OCI-LY1 (cell line): ENCODE results near the gene ASIC4.

Experiments
- H2AFZ ChIP-seq: fragments of 200-600 bp; sonication (generic), shearing (Covaris generic); 2 replicates; pipeline ENCODE4 v1.6.0; 2014; ENCODE audit warnings: antibody characterized with exemption, mild to moderate bottlenecking, low read length
- H3F3A ChIP-seq: fragments of 200-600 bp; sonication (generic), shearing (Covaris generic); 2 replicates; pipeline ENCODE4 v1.6.0; 2014; ENCODE audit warnings: mild to moderate bottlenecking, antibody characterized with exemption, low read length, moderate library complexity; ENCODE audit not compliant: insufficient read depth
- H3K27ac ChIP-seq: fragments of 200-600 bp; sonication (generic); 2 replicates; pipeline ENCODE4 v1.5.1; 2014; ENCODE audit warnings: low read length, mixed run types, mild to moderate bottlenecking, low read depth; ENCODE audit not compliant: poor library complexity, severe bottlenecking
- H3K27me3 ChIP-seq: fragments of 200-600 bp; sonication (generic); 2 replicates; pipeline ENCODE4 v1.6.0; 2014; ENCODE audit warnings: antibody characterized with exemption, mild to moderate bottlenecking, low read length, moderate library complexity; ENCODE audit not compliant: insufficient read depth
- H3K36me3 ChIP-seq: fragments of 200-600 bp; sonication (generic); 2 replicates; pipeline ENCODE4 v1.6.1; 2014; ENCODE audit warnings: mild to moderate bottlenecking, antibody characterized with exemption, low read length, moderate library complexity, mixed read lengths; ENCODE audit not compliant: insufficient read depth
- H3K4me1 ChIP-seq: fragments of 200-600 bp; sonication (generic); 2 replicates; pipeline ENCODE4 v1.5.1; 2014; ENCODE audit warnings: mild to moderate bottlenecking, low read length, moderate library complexity; ENCODE audit not compliant: insufficient read depth, severe bottlenecking
- H3K4me2 ChIP-seq: fragments of 200-600 bp; sonication (generic), shearing (Covaris generic); 2 replicates; pipeline ENCODE4 v1.6.1; 2014; ENCODE audit warnings: low read length
- H3K4me3 ChIP-seq: fragments of 200-600 bp; sonication (generic); 2 replicates; pipeline ENCODE4 v1.5.1; 2014; ENCODE audit warnings: low read length, low read depth, mild to moderate bottlenecking, mixed read lengths; ENCODE audit not compliant: poor library complexity, severe bottlenecking
- H3K79me2 ChIP-seq: fragments of 200-600 bp; shearing (Covaris generic); 2 replicates; pipeline ENCODE4 v1.6.1; 2016; ENCODE audit warnings: mixed run types, low read length, mixed read lengths; ENCODE audit not compliant: insufficient read depth
- H3K9ac ChIP-seq: fragments of 200-600 bp; sonication (generic), shearing (Covaris generic); 2 replicates; pipeline ENCODE4 v1.6.1; 2014; ENCODE audit warnings: mild to moderate bottlenecking, low read length, mixed read lengths
- H3K9me2 ChIP-seq: fragments of 200-600 bp; sonication (generic), shearing (Covaris generic); 2 replicates; pipeline ENCODE4 v1.6.1; 2014; ENCODE audit warnings: low read depth, mild to moderate bottlenecking, low read length, mixed read lengths
- H3K9me3 ChIP-seq: fragments of 200-600 bp; shearing (Covaris generic); 2 replicates; pipeline ENCODE4 v1.6.1; 2014; ENCODE audit warnings: low read length, mixed read lengths
- H4K20me1 ChIP-seq: fragments of 200-600 bp; sonication (generic), shearing (Covaris generic); 2 replicates; pipeline ENCODE4 v1.6.0; 2016; ENCODE audit warnings: mild to moderate bottlenecking, low read length; ENCODE audit not compliant: insufficient read depth
- EZH2 ChIP-seq: fragments of 200-600 bp; sonication (generic), shearing (Covaris generic); IDR thresholded peaks from 2 replicates; pipeline ENCODE4 v1.8.0; 2017; ENCODE audit warnings: borderline replicate concordance, mixed run types, mild to moderate bottlenecking, antibody characterized with exemption, low read length, moderate library complexity, mixed read lengths
- TF ChIP-seq, protein P1 (sequence below): fragments of 200-600 bp; sonication (generic), shearing (Covaris generic); IDR thresholded peaks from 2 replicates; pipeline ENCODE4 v1.5.1; 2017; ENCODE audit warnings: mild to moderate bottlenecking, antibody characterized with exemption, low read length, moderate library complexity, mixed read lengths

Gene ASIC4

DNA sequence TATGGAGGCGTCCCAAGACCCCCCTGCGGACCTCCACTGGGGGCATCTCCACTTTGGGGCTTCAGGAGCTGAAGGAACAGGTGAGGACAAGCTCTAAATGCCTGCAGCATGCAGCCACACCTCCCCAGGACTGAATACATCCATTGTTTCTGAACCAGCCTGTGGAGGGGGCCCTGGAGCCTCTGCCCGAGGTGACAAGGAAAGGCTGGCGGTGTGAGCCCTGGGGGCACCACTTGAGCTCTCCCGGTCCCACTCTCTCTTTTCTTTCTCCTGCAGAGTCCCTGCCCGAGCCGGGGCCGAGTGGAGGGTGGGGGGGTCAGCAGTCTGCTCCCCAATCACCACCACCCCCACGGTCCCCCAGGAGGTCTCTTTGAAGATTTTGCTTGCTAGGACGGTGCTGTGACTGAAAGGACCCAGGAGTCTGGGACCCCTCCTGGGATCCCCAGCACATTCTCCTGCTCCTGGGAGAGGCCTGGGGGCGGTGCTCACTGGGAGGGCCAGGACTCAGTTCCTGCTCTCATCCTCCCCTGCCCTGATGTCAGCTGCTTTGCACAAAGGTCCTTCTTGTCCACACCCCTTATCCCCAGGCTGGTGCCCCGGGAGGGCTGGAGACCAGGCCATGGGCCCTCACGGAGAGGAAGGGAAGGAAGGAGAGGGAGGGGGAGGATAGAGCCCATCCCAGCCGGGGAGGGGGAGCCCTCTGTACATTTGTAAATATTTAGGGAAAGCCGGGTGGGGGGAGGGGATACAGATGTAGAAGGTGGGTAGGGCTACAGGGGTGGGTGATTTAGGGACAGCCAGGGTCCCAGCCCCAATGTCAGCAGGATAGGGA, 23.6 kb downstream of the ASIC4 start:
- no peak overlapping the region for H2AFZ ChIP-seq
- no peak overlapping the region for H3K27ac ChIP-seq
- H3F3A ChIP-seq: no peaks in the 10 kb centered on the region
- no peak overlapping the region for H3K4me3 ChIP-seq
- H3K36me3 ChIP-seq: peaks cover 11% of the 10 kb centered on the region; the same call in 1 of the 2 replicates
- H4K20me1 ChIP-seq: no peaks in the 10 kb centered on the region
- no peak overlapping the region for H3K4me2 ChIP-seq
- no peaks in the 10 kb centered on the region for H3K9me3 ChIP-seq
- no peak for TF ChIP-seq EZH2
- TF ChIP-seq, protein P1, sequence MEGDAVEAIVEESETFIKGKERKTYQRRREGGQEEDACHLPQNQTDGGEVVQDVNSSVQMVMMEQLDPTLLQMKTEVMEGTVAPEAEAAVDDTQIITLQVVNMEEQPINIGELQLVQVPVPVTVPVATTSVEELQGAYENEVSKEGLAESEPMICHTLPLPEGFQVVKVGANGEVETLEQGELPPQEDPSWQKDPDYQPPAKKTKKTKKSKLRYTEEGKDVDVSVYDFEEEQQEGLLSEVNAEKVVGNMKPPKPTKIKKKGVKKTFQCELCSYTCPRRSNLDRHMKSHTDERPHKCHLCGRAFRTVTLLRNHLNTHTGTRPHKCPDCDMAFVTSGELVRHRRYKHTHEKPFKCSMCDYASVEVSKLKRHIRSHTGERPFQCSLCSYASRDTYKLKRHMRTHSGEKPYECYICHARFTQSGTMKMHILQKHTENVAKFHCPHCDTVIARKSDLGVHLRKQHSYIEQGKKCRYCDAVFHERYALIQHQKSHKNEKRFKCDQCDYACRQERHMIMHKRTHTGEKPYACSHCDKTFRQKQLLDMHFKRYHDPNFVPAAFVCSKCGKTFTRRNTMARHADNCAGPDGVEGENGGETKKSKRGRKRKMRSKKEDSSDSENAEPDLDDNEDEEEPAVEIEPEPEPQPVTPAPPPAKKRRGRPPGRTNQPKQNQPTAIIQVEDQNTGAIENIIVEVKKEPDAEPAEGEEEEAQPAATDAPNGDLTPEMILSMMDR: no peak
- no peaks in the 10 kb centered on the region for H3K79me2 ChIP-seq
- H3K9ac ChIP-seq: no peak overlapping the region
- peaks cover 4% of the 10 kb centered on the region; the same call in 1 of the 2 replicates for H3K27me3 ChIP-seq
- no peaks in the 10 kb centered on the region for H3K9me2 ChIP-seq
- H3K4me1 ChIP-seq: peaks cover 8% of the 10 kb centered on the region

DNA sequence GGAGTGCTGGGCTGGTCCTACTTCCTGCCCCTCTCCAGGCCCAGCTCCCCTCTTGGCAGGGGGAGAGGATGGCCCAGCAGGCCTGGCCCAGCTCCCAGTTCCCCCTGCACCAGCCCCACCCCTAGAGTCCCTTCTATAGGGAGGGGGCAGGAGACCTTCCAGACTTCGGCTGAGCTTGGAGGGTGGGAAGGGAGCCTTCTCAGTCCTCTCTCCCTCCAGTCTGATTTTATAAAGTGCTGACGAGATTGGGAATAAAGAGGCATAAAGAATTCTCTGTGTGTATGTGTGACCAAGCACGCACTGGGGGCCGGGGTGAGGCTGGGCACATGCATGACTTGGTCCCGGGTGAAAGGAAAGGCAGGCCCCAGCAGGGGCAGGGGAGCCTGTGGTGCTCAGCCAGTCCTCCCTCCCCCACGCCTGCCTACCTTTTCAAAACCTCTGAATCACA, 24.2 kb downstream of the ASIC4 start:
- H3K79me2 ChIP-seq: no peaks in the 10 kb centered on the region
- H2AFZ ChIP-seq: no peak overlapping the region
- TF ChIP-seq, protein P1: no peak
- no peak for TF ChIP-seq EZH2
- H3K27me3 ChIP-seq: no peaks in the 10 kb centered on the region; the same call in 1 of the 2 replicates
- H3K4me2 ChIP-seq: no peak overlapping the region
- no peaks in the 10 kb centered on the region for H4K20me1 ChIP-seq
- no peak overlapping the region for H3K4me3 ChIP-seq
- H3K36me3 ChIP-seq: peaks cover 11% of the 10 kb centered on the region; the same call in 1 of the 2 replicates
- no peaks in the 10 kb centered on the region for H3F3A ChIP-seq
- H3K4me1 ChIP-seq: peaks cover 8% of the 10 kb centered on the region
- H3K9me2 ChIP-seq: no peaks in the 10 kb centered on the region
- no peak overlapping the region for H3K27ac ChIP-seq
- no peak overlapping the region for H3K9ac ChIP-seq
- H3K9me3 ChIP-seq: no peaks in the 10 kb centered on the region

DNA sequence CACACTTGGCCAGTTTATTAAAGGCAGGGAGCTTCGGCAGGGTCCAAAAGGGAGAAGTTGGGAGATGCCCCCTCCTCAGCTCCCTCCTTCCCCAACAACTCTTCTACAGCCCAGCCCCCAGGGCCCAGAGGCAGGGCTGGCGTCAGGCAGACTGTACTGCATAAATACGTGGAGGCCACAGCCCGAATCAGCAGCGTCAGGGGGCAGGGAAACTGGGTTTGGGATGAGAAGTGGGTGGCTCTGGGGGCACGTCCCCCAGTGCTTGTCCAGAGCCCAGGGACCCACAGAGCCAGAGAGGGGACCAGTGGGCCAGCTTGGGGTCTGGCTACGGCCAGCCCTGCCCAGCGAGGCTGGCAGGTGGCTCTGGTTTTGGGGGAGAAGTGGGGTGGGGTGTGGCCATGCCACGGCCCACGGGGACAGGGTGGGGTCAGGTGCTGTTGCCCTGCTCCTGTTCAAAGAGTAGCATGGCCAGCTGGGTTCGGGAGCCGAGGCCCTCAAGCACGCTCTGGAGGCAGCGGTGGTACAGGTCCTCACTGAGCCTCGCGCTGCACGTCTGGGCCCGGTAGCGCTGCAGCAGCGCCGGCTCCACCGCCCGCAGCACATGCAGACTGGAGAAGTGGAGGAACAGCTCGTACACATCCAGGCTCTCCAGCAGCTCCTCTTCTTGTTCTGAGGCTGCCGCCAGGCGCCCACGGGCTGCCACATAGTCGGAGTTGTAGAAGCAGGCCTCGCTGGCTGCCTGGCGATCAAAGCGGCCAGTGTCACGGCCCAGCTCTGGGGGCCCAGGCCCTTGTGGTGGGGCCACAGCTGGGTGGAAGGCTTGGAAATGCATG, 24.9 kb downstream of the ASIC4 start:
- H3K9me3 ChIP-seq: no peaks in the 10 kb centered on the region
- H3K4me3 ChIP-seq: no peak overlapping the region
- no peaks in the 10 kb centered on the region; the same call in 1 of the 2 replicates for H3K27me3 ChIP-seq
- no peak overlapping the region for H3K9ac ChIP-seq
- no peak overlapping the region for H3K27ac ChIP-seq
- no peaks in the 10 kb centered on the region for H3K9me2 ChIP-seq
- H3K4me2 ChIP-seq: no peak overlapping the region
- peaks cover 11% of the 10 kb centered on the region; the same call in 1 of the 2 replicates for H3K36me3 ChIP-seq
- H3K79me2 ChIP-seq: no peaks in the 10 kb centered on the region
- no peak overlapping the region for H2AFZ ChIP-seq
- TF ChIP-seq EZH2: no peak
- TF ChIP-seq, protein P1: no peak
- H3K4me1 ChIP-seq: peaks cover 10% of the 10 kb centered on the region
- H4K20me1 ChIP-seq: no peaks in the 10 kb centered on the region
- H3F3A ChIP-seq: no peaks in the 10 kb centered on the region
